Heart left ventricle (tissue), 16 donors: Measurements from ENCODE around the gene SLC4A4. TPM values are rescaled to one million over a fixed set of nuclear protein-coding genes. Genes with fewer than 3 reads are reported as not detected.

Experiments
- ATAC-seq, 4 donors: fragments of 200-7000 bp; cut with Tn5 transposase; one replicate each; pipeline ENCODE4 v1.9.1; 2020 to 2022; ENCODE audit warnings: moderate library complexity in 4 of 4, mild to moderate bottlenecking in 3 of 4, moderate number of reproducible peaks in 1 of 4
- DNase-seq, 5 donors: peaks; one replicate each; pipeline ENCODE4 v3.0.0-alpha.2; 2020
- H3K27ac ChIP-seq, 12 donors: fragments of 200-600 bp; sonication (generic) in 4 of 12; one replicate each; pipeline versions ENCODE4 v1.5.0 to v1.8.0; 2016 to 2022; ENCODE audit warnings: mild to moderate bottlenecking in 2 of 12
- H3K27me3 ChIP-seq, 9 donors: fragments of 200-600 bp; sonication (generic) in 2 of 9; one replicate each; pipeline versions ENCODE4 v1.5.1 to v1.8.0; 2016 to 2022; ENCODE audit warnings: mild to moderate bottlenecking in 3 of 9
- H3K36me3 ChIP-seq, 9 donors: fragments of 200-600 bp; sonication (generic) in 2 of 9; one replicate each; pipeline versions ENCODE4 v1.5.0 to v1.8.0; 2018 to 2022; ENCODE audit warnings: mild to moderate bottlenecking in 2 of 9
- H3K4me1 ChIP-seq, 12 donors: fragments of 200-600 bp; sonication (generic) in 4 of 12; one replicate each; pipeline versions ENCODE4 v1.5.0 to v1.8.0; 2016 to 2022; ENCODE audit warnings: mild to moderate bottlenecking in 3 of 12
- H3K4me3 ChIP-seq, 12 donors: fragments of 200-600 bp; sonication (generic) in 4 of 12; one replicate each; pipeline versions ENCODE4 v1.5.0 to v1.8.0; 2017 to 2022; ENCODE audit warnings: mild to moderate bottlenecking in 9 of 12, moderate library complexity in 4 of 12
- H3K9me3 ChIP-seq, 12 donors: fragments of 200-600 bp; sonication (generic) in 4 of 12; one replicate each; pipeline versions ENCODE4 v1.5.0 to v1.8.0; 2016 to 2022; ENCODE audit warnings: mild to moderate bottlenecking in 1 of 12
- CTCF ChIP-seq, 12 donors: fragments of 200-600 bp; sonication (generic) in 4 of 12; IDR thresholded peaks; one replicate each; pipeline versions ENCODE4 v1.5.0 to v1.8.0; 2018 to 2022; ENCODE audit warnings: antibody characterized with exemption in 12 of 12, mild to moderate bottlenecking in 5 of 12
- POLR2A ChIP-seq, 2 donors: fragments of 450-650 bp; IDR thresholded peaks; one replicate each; pipeline ENCODE4 v1.6.1; 2017; ENCODE audit warnings: antibody characterized with exemption in 2 of 2, mild to moderate bottlenecking in 2 of 2, moderate library complexity in 2 of 2
- WGBS, 4 donors: extraction: QIAGEN DNeasy Blood & Tissue Kit in 2 of 4; methylation state at CpG; one replicate each; pipeline versions ENCODE4 v1.1.5 to v1.1.7; 2013 to 2018; 5-methylcytosine and 5-hydroxymethylcytosine counted together
- intact Hi-C, 10 donors: fragments of 100-400 bp; cut with DNase I; formaldehyde crosslinking; loops; one replicate each; pipeline versions ENCODE4 v1.11.1 to v1.14.2; 2022
- polyA plus RNA-seq, 2 donors: library from polyadenylated mRNA; stranded (reverse); fragments of 200-250 nt; gene quantifications; one replicate each; pipeline ENCODE4 v1.2.3, GENCODE V29; 2013
- total RNA-seq, 9 donors: library from RNA; depleted of rRNA in 2 of 9; stranded (reverse); fragments of >200 nt in 2 of 9; fragmentation: NEBNext Ultra II Directional in 3 of 9; extraction: Animal tissue kit (Norgen Biotek cat#: 25700) in 3 of 9; gene quantifications; one replicate each; pipeline versions ENCODE4 v1.1.0 to v1.2.4, GENCODE V29; 2016 to 2023
- donor health status: ischemic (EF 13 %, LVEDD 7.1; RV severe dilation, severe dysfunction).
- donor health status: healthy with polysubstance abuse.
- donor health status: DM: no; HTN: yes; CAD: no.
- donor health status: DM: no; HTN: no; CAD: no.
- donor health status: ischemic (EF 25% LVEDD 6.9; RV normal size, moderate dysfunction).
- donor health status: ischemic (EF 25% LVEDD 5.7; RV mildly dilated, moderate dysfunction).
- donor health status: healthy.
- donor health status: DM: yes; HTN: yes; CAD: no.
- donor health status: ischemic (EF 35%, LVEDD 5.7; RV mildly dilated, moderate dysfunction).
- donor health status: nonischemic (EF 11% LVEDD 7.7; RV severe dilation, severe dysfunction).
- donor health status: DM: yes; HTN: yes; CAD: no.
- donor health status: PGD.
- donor health status: ischemic (EF 29% LVEDD 5.4; RV normal size, mild dysfunction).
- donor health status: nonischemic (EF 23%, LVEDD 6.1; RV moderate dilation, normal function).

The SLC4A4 gene
- total and polyA plus RNA-seq, 11 donors: 3.7 to 48.0 (median 17.9) TPM

GRCh38 chr4:71361476-71361875, 22.7 kb downstream of the SLC4A4 start:
- Histone ChIP-seq H3K36me3 (peaks cover 0 to 7% (median 0%) of the 10 kb centered on the region in 9 donors), H3K9me3 (no peaks in the 10 kb centered on the region), H3K4me3 (no peak overlapping the region), H3K27me3 (no peaks in the 10 kb centered on the region), H3K27ac (no peak overlapping the region), H3K4me1 (no peaks in the 10 kb centered on the region)
- DNase-seq (no peak), ATAC-seq (no peak)
- intact Hi-C loops: no loop called here
- no peak for TF ChIP-seq POLR2A (IDR thresholded peaks at IDR 0.05)
- no peak for TF ChIP-seq CTCF (IDR thresholded peaks at IDR 0.05)

- Histone ChIP-seq H3K27ac (no peak overlapping the region), H3K4me3 (no peak overlapping the region), H3K27me3 (no peaks in the 10 kb centered on the region), H3K4me1 (peaks cover 0 to under 1% (median 0%) of the 10 kb centered on the region in 12 donors), H3K9me3 (no peaks in the 10 kb centered on the region), H3K36me3 (no peaks in the 10 kb centered on the region)
- ATAC-seq (no peak), DNase-seq (no peak)
- WGBS, 4 donors: 74 to 95% (median 91%) methylated on average over 3 of the region's 3 CpGs
- TF ChIP-seq POLR2A (IDR thresholded peaks at IDR 0.05) (no peak), CTCF (IDR thresholded peaks at IDR 0.05) (no peak)
- intact Hi-C loops: no loop called here
Measured at GRCh38 chr4:71366766-71367165, 27.9 kb downstream of the SLC4A4 start.

GRCh38 chr4:71367546-71367945, 28.7 kb downstream of the SLC4A4 start:
- DNase-seq (no peak), ATAC-seq (no peak)
- intact Hi-C loops: no loop called here
- no peaks in the 10 kb centered on the region for H3K27me3 ChIP-seq
- TF ChIP-seq CTCF (IDR thresholded peaks at IDR 0.05) (no peak), POLR2A (IDR thresholded peaks at IDR 0.05) (no peak)
- WGBS, 4 donors: 90 to 94% (median 91%) methylated on average over 2 of the region's 2 CpGs
- no peak overlapping the region for H3K4me3 ChIP-seq
- no peaks in the 10 kb centered on the region for H3K9me3 ChIP-seq
- H3K36me3 ChIP-seq: no peaks in the 10 kb centered on the region
- no peak overlapping the region for H3K27ac ChIP-seq
- peaks cover 0 to 8% (median 4%) of the 10 kb centered on the region in 12 donors for H3K4me1 ChIP-seq

- H3K27me3 ChIP-seq: no peaks in the 10 kb centered on the region
- no peaks in the 10 kb centered on the region for H3K9me3 ChIP-seq
- no peaks in the 10 kb centered on the region for H3K36me3 ChIP-seq
- peak in 1 of 5 donors; percentile 7 for DNase-seq
- 93 to 96% (median 94%) methylated on average over 12 of the region's 12 CpGs for WGBS, 4 donors
- intact Hi-C loops: no loop called here
- TF ChIP-seq POLR2A (IDR thresholded peaks at IDR 0.05) (no peak), CTCF (IDR thresholded peaks at IDR 0.05) (no peak)
- ATAC-seq: no peak
- H3K4me3 ChIP-seq: no peak overlapping the region
- H3K27ac ChIP-seq: no peak overlapping the region
- peaks cover 0 to 9% (median 4%) of the 10 kb centered on the region in 12 donors for H3K4me1 ChIP-seq
Measured at GRCh38 chr4:71368906-71369305, 30.1 kb downstream of the SLC4A4 start.
